HG03066 (cell line): ENCODE data around the gene RRAS2.

Experiments
- ATAC-seq: cut with Tn5 transposase; IDR thresholded peaks from one replicate; pipeline ENCODE4 v1.9.1; 2021; ENCODE audit warnings: low read depth; ENCODE audit not compliant: unreplicated experiment

Gene RRAS2

DNA sequence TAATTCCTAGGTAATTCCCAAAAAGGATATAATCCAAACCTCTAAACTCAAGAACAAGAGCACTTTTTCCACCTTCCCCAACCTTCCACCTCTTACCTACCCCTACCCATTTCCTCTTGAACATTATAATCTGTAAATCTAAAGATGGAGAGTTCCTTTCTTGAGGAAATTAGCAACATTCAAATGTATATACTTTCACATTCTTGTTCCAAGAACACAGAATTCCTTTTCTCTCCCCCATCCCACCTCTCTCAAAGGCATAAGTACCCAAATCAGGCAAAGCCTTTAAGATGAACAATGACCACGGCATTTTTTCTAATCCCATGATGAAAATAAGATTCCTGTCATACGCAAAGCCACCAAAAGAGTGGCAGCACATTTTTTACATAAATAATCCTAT is 18.3 kb downstream of the RRAS2 start:
- no peak for ATAC-seq

DNA sequence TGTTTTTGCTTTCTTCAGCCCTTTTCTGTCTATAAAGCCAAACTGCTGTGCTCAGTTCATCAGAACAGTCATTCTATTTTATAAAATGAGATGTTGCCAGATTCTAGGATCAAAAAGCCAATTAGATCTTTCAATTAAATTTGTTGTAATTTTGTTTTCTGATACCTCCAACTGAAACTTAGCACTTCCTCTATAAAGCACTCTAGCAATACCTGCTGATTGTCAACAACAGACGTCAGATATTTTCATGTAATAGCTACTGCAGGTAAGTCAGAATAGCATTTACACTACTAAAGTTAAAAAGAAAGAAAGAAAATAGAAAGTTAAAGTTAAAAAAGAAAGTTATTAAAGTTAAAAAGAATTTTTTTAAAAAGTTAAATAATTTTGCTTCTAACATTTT is 19.6 kb downstream of the RRAS2 start:
- no peak for ATAC-seq

DNA sequence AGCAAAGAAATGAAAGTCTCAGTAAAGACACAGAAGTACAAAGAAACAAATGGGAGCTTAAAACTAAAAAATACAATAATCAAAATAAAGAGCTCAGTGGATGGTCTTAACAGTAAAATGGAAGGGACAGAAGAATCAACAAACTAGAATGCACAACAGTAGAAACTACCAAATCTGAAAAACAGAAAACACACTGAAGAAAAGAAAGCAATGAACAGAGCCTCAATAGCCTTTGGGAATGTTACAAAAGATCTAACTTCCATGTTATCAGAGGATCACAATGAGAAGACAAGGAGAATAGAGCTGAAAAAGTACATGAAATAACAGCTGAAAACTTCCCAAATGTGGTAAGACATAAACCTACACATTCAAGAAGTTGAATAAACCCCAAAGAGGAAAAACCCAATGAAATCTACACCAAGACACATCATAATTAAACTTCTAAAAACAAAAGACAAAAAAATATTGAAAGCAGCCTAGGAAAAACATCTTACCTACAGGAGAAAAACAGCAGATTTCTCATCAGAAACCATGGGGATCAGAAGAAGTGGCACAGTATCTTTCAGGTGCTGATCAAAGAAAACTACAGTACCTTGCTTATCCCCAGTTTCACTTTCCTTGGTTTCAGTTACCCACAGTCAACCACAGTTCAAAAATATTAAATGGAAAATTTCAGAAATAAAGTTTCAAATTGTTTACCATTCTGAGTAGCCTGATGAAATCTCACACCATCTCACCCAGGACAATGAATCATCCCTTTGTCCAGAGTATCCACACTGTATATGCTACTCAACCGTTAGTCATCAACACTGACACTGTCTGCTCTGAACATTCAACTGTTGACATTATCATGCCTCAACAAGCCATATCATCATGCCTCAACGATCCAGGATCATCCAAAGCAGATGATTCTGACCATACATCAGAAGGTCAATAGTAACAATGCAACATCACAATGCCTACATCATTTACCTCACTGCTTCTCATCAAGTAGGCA is 22.2 kb downstream of the RRAS2 start:
- no peak for ATAC-seq

DNA sequence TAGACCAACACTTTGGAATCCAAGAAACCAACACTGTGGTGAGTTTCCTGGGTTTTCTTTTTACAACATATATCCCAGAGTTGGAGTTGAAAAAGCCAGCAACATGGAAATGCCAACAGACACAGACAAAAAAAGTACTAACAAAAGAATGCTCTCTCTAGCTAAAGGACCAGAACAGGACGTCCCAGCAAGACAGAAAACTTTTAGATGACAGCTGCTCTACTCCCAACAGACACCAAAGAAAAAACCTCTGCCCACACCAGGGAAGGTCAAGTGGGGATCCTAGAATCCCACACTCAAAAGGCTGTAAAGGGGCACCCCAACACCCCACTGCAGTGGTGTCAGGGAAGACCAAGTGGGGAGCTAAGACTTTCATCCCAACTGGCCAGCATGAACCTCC is 23.3 kb downstream of the RRAS2 start:
- ATAC-seq = no peak

DNA sequence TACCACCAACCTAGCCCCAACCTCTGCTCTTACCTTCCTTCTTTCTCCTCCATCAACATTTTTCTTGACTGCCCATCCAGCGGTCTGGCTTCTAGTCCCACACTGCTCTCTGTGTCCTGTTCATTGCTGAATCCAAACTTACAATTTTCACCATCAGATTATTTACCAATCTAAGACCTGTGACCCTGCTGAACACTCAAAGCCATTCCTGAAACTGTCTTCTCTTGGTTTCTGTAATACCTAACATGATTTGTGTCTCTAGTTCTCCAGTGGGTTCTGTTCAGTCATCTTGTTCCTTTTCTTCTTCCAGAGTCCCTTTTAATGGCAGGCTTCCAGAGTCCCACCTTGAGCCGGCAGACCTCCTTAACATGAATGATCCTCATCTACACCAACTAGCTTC is 24.1 kb downstream of the RRAS2 start:
- ATAC-seq = peak; percentile 49

DNA sequence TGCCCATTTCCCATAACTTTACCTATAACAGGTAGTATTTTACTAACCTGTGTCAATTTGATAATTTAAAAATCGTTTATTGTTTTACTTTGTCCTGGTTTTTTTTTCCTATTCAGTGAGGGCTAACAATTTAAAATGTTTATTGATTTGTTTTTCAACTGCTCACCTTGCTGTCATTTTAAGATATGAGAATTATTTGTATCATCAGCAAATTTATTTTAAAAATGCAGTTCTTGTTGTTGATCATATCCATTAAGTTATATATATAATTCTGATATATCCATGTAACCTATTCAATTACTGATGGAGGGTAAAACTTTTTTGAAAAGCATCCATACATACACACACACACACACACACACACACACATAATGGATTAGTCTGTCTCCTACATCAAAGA is 24.8 kb downstream of the RRAS2 start:
- ATAC-seq = no peak

DNA sequence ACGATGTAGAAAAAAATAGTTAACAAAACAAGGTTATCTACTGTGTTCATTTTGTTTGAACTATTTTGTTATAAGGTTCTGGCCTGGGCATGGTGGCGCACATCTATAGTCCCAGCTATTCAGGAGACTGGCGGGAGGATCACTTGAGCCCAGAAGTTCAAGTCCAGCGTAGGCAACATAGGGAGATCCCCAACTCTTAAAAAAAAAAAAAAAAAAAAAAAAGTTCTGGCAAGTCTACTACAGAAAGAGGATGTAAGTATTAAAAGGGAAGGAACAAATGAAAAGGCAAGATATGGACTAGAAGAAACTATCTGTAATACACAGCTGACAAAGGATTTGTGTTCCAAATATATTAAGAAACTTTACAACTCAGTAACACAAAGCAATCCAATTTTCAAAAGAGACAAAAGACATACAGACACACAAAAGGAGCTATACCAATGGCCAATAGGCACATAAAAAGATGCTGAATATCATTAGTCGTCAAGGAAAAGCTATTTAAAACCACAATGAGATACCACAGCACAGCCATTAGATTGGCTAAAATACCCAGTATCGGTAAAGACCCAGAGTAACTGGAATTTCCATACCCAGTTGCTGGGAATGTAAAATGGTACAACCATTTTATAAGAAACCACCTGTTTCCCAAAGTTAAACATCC is 27.4 kb downstream of the RRAS2 start:
- ATAC-seq = no peak

DNA sequence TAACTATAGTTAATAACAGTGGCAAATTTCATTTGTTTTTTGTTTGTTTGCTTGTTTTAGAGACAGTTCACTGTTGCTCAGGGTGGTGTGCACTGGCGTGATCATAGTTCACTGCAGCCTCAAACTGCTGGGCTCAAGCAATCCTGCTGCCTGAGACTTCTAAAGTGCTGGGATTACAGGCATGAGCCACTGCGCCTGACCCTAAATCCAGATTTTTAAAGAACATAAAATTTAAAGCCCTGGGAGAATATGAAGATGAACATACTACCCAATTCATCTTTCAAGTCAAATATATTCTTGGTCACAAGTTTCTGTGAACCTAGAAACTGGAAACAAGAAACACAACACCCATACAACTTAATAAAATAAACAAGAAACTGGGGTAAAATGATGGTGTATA is 28.1 kb downstream of the RRAS2 start:
- no peak for ATAC-seq

DNA sequence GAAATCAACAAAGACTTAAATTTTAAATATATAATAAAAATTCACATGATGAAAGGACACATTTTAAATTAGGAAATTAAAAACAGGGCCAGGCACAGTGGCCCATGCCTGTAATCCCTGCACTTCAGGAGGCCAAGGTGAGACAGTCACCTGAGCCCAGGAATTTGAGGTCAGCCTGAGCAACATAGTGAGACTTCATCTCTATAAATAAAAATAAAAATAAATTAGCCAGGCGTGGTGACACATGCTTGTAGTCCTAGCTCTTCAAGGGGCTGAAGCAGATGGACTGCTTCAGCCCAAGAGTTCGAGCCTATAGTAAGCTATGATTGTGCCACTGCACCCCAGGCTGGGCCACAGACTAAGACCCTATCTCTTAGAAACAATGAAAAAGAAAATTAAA is 29.3 kb downstream of the RRAS2 start:
- no peak for ATAC-seq

DNA sequence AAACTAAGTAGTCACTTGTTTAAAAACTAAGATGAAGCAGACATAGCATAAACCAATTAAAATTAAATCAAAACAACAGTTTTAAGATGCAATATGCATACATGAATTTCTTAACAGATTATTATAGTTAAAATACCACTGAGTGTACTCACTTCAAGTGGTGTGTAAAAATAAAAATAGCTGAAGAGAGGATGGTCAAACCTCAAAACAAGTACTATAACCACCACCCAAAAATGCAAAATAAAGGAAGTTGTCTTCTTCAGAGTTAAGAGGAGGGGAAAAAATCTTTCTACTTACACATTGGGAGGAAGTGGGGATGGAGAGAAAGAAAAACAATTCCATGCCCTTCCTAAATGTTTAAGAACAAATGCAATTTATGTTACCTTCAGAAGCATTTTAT is 31.9 kb downstream of the RRAS2 start:
- no peak for ATAC-seq

DNA sequence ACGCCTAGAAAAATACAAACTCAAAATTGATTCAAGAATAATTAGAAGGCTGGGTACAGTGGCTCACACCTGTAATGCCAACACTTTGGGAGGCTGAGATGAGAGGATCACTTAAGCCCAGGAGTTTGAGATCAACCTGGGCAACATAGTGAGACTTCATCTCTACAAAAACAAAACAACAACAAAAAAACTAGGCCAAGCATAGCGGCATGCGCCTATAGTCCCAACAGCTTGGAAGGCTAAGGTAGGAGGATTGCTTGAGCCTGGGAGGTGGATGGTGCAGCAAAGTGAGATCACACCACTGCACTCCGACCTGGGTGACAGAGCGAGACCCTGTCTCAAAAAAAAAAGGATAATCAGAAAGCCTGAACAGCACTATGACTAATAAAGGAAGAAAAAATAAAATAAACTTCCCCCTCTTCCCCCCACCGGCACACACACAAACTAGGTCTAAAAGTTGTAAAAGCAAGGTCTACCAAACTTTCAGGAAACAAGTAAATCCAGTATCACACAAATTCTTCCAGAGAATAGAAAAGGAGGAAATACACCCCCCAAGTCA is 35.8 kb downstream of the RRAS2 start:
- ATAC-seq = no peak

DNA sequence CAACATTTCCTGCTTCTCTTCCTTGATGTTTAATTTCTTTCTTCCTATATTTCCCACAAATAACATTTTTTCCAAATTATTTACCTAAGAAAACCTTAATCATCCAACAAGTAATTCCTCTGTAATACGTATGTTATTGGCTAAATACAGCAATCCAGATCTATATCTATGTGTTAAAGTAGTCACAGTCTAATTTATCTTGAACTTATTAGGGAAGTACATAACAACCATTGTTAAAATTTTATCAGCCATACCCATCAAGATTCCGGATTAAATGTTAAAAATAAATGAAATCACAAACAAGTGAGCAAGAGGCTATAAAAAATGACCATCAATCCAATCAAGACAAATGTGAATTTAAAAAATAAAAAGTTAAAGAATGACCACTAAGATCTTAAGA is 36.5 kb downstream of the RRAS2 start:
- ATAC-seq = no peak

DNA sequence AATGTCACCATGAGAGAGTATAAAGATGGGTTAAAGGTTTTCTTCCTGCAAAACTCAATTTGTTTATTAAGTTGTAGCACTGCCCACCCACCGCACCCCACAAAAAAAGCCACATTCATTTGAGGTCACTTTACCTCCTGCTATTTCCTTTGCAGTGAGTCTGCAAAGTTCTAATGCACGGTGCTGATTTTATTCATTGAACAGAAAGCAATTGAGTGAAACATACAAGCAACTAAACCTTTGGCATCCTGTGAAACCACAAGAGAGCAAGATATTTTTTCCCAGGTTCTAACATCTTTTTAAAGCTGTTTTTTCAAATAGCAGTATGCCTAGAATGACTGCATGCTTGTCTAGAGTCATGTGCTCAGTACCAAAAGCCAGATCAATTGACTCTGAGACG is 39.0 kb downstream of the RRAS2 start:
- no peak for ATAC-seq

DNA sequence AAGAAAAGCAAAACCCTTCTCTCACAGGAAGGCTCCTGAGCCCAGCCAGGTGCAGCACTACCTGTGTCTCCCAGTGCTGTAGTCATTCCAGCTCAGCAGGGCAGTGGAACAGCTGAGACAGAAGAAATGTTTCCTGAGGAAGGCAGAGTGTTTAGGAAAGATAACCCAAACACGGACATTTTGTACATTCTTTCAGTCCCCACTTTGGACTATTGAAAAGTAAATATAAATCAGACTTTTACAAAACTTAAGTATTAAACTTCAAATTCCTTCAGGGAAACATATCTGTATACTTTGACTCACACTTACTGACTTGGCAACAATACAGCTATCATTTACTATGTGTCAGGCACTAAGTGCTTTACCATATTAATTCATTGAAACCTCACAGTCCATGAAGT is 40.4 kb downstream of the RRAS2 start:
- ATAC-seq = no peak

DNA sequence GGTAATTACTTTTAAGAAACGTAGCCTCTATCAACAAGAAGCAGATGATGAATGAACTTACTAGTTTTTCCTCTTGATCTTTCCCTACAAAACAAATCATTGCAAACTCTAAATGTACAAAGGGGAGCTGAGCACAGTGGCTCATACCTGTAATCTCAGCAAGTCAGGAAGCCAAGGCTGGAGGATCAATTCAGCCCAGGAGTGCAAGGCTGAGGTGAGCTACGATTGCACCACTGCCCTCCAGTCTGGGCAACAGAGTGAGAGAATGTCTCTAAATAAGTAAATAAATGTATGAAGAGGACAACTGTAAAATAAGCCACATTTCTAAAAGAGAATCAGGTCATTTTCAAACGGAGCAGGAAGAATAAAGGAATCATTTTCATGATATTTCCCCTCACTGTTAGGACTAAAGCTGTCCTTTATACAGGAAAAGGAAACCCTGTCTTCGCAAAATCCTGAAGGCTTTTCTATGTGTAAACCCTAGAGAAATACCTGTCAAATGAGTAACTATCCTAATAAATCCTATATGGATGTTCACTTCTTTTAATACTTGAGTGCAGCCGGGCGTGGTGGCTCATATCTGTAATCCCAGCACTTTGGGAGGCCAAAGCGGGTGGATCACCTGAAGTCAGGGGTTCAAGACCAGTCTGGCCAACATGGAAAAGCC is 41.2 kb downstream of the RRAS2 start:
- ATAC-seq = no peak

DNA sequence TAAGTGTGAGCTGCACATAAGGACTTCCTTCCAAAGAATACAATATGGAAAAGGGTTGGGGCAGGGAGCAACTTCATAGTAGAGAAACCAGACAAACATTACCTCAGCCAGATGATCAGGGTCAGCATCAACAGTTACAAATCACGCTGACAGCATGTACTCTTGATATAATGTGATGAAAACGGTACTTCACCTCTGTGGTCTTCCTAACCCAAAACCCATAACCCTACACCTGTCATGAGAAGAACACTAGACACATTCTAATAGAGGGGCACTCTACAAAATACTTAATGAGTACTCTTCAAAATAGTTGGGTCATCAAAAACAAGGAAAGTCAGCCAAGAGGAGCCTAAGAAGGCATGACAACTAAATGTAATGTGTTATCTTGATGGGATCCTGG is 43.9 kb downstream of the RRAS2 start:
- no peak for ATAC-seq

DNA sequence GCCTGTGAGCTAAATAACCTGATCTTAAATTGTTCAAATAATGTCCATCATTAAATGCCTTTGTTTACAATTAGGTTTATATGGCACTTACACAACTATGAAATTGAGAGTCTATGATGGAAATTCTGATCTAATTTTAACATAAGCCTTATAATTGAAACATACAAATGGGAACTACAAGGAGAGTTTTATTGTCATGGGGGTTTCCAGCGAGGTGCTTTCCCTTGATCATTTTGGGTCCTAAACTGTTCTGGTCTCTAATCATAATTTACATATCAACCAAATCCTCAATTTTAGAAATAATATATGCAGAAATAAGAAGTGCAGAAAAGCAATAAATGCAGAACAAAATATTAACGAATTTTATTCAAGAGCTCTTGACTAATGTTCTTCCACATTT is 44.9 kb downstream of the RRAS2 start:
- no peak for ATAC-seq

DNA sequence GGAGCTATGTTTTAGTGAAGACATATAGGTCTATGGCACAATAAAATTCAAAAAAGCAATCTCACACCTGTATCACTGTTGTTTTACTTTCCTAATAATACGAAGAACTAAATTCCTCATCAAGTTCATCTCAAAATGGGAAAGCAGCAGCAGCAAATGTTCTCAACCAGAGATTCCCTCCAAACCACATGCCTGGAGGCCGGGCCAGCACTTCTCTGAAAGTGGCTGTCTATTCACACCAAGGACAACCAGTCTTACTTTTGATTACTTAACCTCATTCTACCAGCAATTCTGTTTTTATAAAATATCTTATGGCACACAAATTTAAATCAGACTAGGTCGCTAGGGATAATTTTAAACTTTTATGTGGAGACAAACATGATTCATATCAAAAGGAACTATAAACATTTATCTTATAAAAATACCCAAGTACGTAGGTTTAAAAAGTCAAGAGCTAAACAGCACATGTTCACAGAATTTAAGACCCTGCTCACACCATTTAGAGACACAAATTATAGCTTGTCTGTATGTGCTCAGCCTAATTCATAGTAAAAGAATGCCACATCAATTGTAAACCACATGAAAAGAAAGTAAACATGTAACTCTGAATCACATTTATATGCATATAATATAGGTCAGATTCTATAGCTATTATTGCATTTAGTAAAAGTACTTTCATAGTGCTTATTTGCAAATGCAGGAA is 46.1 kb downstream of the RRAS2 start:
- ATAC-seq = no peak

DNA sequence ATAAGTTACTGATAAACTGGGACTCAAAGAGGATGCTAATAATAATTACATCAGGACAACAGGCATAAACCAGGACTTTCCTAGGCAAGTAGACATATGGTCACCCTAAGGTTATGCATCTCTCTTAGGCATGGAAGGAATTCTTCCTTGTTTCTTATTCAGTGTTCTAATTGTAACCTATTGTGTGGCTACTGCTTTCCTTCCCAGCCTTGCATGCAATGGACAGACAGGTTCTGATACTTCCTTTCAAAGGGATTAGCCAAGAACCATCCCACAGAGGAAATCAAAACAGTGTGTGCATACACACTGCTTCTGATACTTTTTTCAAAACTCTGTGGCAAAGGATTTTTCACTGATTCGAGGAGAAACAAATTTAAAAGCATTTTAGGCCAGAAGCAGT is 48.3 kb downstream of the RRAS2 start:
- no peak for ATAC-seq

DNA sequence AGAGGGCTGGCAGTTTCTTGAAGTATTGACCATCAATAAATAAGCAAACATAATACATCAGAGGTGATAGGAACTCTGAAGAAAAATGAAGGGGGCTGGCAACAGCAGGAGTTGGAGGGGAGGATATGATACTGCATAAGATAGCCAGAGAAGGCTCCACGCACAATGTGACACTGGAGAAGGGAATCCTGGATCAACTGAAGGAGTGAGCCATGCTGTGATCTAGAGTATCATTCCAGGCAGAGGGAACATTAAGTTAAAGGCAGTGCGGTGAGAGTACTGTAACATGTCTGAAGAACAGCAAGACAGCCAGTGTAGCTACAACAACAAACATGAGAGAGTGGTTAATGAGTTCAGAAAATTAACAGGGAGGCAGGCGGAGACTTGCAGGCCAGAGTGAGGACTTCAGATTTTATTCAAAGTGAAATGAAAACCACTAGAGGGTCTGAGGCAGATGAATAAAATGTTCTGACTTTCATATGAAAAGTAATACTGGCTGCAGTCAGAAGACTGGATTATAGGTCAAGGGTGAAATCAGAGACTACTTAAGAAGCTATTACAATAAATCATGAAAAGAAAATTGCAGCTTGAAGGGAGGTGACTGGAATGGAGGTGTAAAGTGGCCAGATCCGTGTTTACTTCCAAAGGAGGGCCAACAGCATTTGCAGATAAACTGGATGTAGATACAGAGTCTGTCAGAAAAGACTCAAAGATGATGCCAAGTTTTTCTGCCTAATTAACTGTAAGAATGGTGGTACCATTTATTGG is 49.4 kb downstream of the RRAS2 start:
- no peak for ATAC-seq
